Vagina (tissue), 2 donors: ENCODE measurements around the gene SERPINB13. TPM values are rescaled to one million over a fixed set of nuclear protein-coding genes. Genes with fewer than 3 reads are reported as not detected.

ENCODE experiments used
- DNase-seq, 2 donors: peaks; one replicate each; pipeline ENCODE4 v3.0.0-alpha.2; 2017; ENCODE audit errors: extremely low spot score in 2 of 2
- H3K27ac ChIP-seq: fragments of 200-600 bp; sonication (generic); one replicate; pipeline ENCODE4 v1.5.1; 2019
- H3K27me3 ChIP-seq: fragments of 200-600 bp; sonication (generic); one replicate; pipeline ENCODE4 v1.5.1; 2019
- H3K36me3 ChIP-seq, 2 donors: fragments of 200-600 bp; sonication (generic); one replicate each; pipeline ENCODE4 v1.5.1; 2017 to 2019
- H3K4me1 ChIP-seq: fragments of 200-600 bp; sonication (generic); one replicate; pipeline ENCODE4 v1.5.1; 2019
- H3K4me3 ChIP-seq, 2 donors: fragments of 200-600 bp; sonication (generic); 1 replicate in 1 of 2; 2 replicates in 1 of 2; pipeline ENCODE4 v1.5.1; 2016 to 2019
- H3K9me3 ChIP-seq: fragments of 200-600 bp; sonication (generic); one replicate; pipeline ENCODE4 v1.5.1; 2019
- POLR2A ChIP-seq, 2 donors: fragments of 450-650 bp; IDR thresholded peaks; one replicate each; pipeline ENCODE4 v1.6.1; 2017; ENCODE audit warnings: antibody characterized with exemption in 2 of 2, mild to moderate bottlenecking in 2 of 2, moderate library complexity in 2 of 2
- POLR2AphosphoS5 ChIP-seq, 2 donors: sonication (generic); formaldehyde crosslinking; IDR thresholded peaks; one replicate each; pipeline ENCODE4 v1.9.0; 2017; ENCODE audit warnings: antibody characterized with exemption in 2 of 2, mild to moderate bottlenecking in 2 of 2, low read depth in 1 of 2; ENCODE audit not compliant: insufficient read depth in 1 of 2
- intact Hi-C: fragments of 100-400 bp; cut with DNase I; formaldehyde crosslinking; loops from one replicate; pipeline ENCODE4 v1.15.1; 2023
- total RNA-seq: library from RNA; depleted of rRNA; stranded (reverse); fragments of >200 nt; gene quantifications from one replicate; pipeline ENCODE4 v1.2.3, GENCODE V29; 2016
- TF ChIP-seq, protein P1 (sequence below), 3 experiments: fragments of 450-650 bp in 2 of 3; fragments of 200-600 bp in 1 of 3; sonication (generic) in 1 of 3; IDR thresholded peaks; one replicate each; pipeline ENCODE4 v1.5.1; 2017 to 2019; ENCODE audit warnings: antibody characterized with exemption in 3 of 3, mild to moderate bottlenecking in 2 of 3, moderate library complexity in 2 of 3

Gene SERPINB13
- total RNA-seq, 1 donor from 2014 or later: 131 TPM

DNA sequence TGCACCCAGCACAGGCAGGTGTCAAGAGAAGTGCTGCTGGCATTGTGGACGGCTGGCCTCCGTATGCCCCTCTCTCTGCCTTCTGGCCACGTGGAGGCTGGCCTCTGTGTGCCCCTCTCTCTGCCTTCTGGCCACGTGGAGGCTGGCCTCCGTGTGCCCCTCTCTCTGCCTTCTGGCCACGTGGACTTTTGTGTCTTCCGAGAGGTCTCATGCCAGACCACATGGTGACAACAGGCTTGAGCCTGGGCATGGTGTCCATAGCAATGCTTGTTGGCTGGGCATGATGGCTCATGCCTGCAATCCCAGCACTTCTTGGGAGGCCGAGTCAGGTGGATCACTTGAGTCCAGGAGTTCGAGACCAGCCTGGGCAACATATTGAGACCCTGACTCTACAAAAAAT is 19.3 kb upstream of the SERPINB13 start:
- intact Hi-C loops: no loop called here
- Histone ChIP-seq H3K9me3 (no peaks in the 10 kb centered on the region), H3K27ac (no peak overlapping the region), H3K36me3 (no peaks in the 10 kb centered on the region), H3K4me3 (no peak overlapping the region), H3K4me1 (no peaks in the 10 kb centered on the region), H3K27me3 (no peaks in the 10 kb centered on the region)
- DNase-seq: no peak
- TF ChIP-seq, protein P1, sequence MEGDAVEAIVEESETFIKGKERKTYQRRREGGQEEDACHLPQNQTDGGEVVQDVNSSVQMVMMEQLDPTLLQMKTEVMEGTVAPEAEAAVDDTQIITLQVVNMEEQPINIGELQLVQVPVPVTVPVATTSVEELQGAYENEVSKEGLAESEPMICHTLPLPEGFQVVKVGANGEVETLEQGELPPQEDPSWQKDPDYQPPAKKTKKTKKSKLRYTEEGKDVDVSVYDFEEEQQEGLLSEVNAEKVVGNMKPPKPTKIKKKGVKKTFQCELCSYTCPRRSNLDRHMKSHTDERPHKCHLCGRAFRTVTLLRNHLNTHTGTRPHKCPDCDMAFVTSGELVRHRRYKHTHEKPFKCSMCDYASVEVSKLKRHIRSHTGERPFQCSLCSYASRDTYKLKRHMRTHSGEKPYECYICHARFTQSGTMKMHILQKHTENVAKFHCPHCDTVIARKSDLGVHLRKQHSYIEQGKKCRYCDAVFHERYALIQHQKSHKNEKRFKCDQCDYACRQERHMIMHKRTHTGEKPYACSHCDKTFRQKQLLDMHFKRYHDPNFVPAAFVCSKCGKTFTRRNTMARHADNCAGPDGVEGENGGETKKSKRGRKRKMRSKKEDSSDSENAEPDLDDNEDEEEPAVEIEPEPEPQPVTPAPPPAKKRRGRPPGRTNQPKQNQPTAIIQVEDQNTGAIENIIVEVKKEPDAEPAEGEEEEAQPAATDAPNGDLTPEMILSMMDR (IDR thresholded peaks at IDR 0.05): no peak
- TF ChIP-seq POLR2A (IDR thresholded peaks at IDR 0.05) (no peak), POLR2AphosphoS5 (IDR thresholded peaks at IDR 0.05; ENCODE audit: insufficient read depth in 1 of 2, low read depth in 1 of 2) (no peak)

DNA sequence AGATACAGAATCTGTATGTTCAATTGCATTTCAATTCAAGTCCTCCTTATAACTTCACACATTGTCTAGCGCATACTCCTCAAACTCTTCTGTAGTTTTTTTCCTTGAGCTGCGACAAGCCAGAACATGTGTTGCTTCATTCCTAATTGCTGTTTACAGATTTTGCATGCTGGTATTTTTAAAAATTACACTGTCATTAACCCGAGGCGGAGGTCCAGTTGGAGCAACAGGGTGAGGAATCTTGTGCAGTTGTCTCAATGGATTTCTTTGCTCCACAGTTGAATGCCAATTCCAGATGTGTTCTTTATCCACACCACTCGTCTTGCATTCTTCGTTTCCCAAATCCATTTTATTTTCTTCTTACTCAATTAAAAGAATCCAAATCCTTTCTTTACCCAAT is 16.4 kb upstream of the SERPINB13 start:
- no peaks in the 10 kb centered on the region for H3K27me3 ChIP-seq
- DNase-seq: no peak
- H3K4me1 ChIP-seq: no peaks in the 10 kb centered on the region
- H3K4me3 ChIP-seq: no peak overlapping the region
- intact Hi-C loops: no loop called here
- no peak overlapping the region for H3K27ac ChIP-seq
- H3K9me3 ChIP-seq: no peaks in the 10 kb centered on the region
- TF ChIP-seq, protein P1 (IDR thresholded peaks at IDR 0.05): no peak
- no peak for TF ChIP-seq POLR2AphosphoS5 (IDR thresholded peaks at IDR 0.05; ENCODE audit: insufficient read depth in 1 of 2, low read depth in 1 of 2)
- TF ChIP-seq POLR2A (IDR thresholded peaks at IDR 0.05): no peak
- H3K36me3 ChIP-seq: no peaks in the 10 kb centered on the region

DNA sequence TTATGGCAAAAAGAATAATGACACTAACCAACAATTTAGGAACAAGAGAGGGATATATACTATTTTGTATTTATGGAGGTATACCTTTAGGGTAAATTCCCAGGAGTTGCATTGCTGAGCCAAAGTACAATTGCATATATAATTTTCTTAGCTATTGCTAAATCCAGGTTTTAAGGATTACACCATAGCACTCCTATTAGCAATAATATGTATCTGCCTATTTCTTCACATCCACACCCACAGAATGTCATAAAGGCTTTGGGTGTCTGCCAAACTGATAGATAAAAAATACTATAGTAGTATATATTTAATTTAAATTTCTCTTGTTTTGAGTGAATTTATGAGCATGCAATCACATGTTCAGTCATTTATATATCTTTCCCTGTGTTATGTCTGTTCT is 11.5 kb upstream of the SERPINB13 start:
- Histone ChIP-seq H3K27me3 (no peaks in the 10 kb centered on the region), H3K9me3 (no peaks in the 10 kb centered on the region), H3K36me3 (no peaks in the 10 kb centered on the region), H3K4me1 (no peaks in the 10 kb centered on the region), H3K27ac (no peak overlapping the region), H3K4me3 (no peak overlapping the region)
- intact Hi-C loops: no loop called here
- TF ChIP-seq, protein P1 (IDR thresholded peaks at IDR 0.05): no peak
- peak in 1 of 2 donors; percentile 65 for TF ChIP-seq POLR2AphosphoS5 (IDR thresholded peaks at IDR 0.05; ENCODE audit: insufficient read depth in 1 of 2, low read depth in 1 of 2)
- no peak for DNase-seq

DNA sequence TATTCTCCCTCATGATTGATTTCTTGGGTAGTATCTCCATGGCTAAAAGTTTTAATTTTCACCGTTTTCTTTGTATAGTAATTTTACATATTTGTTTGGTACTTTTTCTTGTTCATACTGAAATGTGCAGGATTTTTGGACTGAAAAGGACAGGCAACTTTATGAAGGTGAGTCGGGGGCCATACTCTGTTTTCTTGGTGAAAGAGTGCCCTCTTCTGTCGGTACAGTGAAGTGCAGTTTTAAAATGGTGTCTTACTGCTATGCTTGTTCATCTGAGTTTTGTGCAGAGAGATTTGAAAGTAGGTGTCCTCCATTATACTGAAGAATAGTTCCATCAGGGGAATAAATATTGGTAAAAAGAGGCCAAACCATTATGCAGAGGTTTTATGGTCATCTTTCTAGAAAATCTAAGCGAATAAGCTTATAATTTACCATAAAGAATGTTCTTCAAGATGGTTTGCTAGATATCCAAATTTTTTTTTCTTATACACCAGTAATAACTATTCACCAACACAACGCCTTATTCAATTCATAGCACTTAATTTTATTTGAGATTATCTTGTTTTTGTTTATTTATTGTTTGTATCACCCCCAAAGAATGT is 8.7 kb upstream of the SERPINB13 start:
- TF ChIP-seq POLR2AphosphoS5 (IDR thresholded peaks at IDR 0.05; ENCODE audit: insufficient read depth in 1 of 2, low read depth in 1 of 2) (peak in 1 of 2 donors; percentile 9), POLR2A (IDR thresholded peaks at IDR 0.05) (no peak)
- TF ChIP-seq, protein P1 (IDR thresholded peaks at IDR 0.05): peak in 2 of 3 experiments; percentile 13 to 23
- no peaks in the 10 kb centered on the region for H3K27me3 ChIP-seq
- H3K27ac ChIP-seq: no peak overlapping the region
- intact Hi-C loops: no loop called here
- DNase-seq: no peak
- no peaks in the 10 kb centered on the region for H3K4me1 ChIP-seq
- no peak overlapping the region for H3K4me3 ChIP-seq
- H3K36me3 ChIP-seq: no peaks in the 10 kb centered on the region
- H3K9me3 ChIP-seq: no peaks in the 10 kb centered on the region

DNA sequence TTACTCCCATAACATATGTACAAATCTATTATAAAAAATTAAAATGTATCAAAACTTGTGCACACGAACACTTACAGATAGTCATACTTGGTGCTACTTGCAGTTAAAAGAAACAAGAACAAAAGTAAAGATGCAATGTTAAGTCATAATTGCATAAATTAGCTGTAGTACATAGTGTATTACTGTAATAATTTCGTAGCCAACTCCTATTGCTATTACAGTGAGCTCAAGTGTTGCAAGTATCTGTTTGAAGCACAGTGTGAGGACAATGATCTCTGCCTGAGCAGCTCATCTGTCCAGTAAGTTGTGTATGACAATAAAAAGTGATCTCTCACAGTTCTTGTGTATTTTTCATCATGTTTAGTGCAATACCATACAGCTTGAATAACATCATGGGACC is 7.5 kb upstream of the SERPINB13 start:
- TF ChIP-seq, protein P1 (IDR thresholded peaks at IDR 0.05): no peak
- TF ChIP-seq POLR2AphosphoS5 (IDR thresholded peaks at IDR 0.05; ENCODE audit: insufficient read depth in 1 of 2, low read depth in 1 of 2) (no peak), POLR2A (IDR thresholded peaks at IDR 0.05) (no peak)
- intact Hi-C loops: no loop called here

More for the DNA sequence above, 7.5 kb upstream of the SERPINB13 start:
- H3K27ac ChIP-seq: no peak overlapping the region
- no peak overlapping the region for H3K4me3 ChIP-seq
- peaks cover 10% of the 10 kb centered on the region for H3K4me1 ChIP-seq
- no peaks in the 10 kb centered on the region for H3K9me3 ChIP-seq
- H3K36me3 ChIP-seq: no peaks in the 10 kb centered on the region
- H3K27me3 ChIP-seq: no peaks in the 10 kb centered on the region
- DNase-seq: no peak
